Measurements from ENCODE around the gene ECI1. TPM values are rescaled to one million over a fixed set of nuclear protein-coding genes. Genes with fewer than 3 reads are reported as not detected.
A peak's percentile ranks its signal among the peaks of the same experiment; 100 is the strongest.

Gene ECI1
- total and polyA plus RNA-seq, 2 experiments from 2014 or later = 118 to 143 TPM

DNA sequence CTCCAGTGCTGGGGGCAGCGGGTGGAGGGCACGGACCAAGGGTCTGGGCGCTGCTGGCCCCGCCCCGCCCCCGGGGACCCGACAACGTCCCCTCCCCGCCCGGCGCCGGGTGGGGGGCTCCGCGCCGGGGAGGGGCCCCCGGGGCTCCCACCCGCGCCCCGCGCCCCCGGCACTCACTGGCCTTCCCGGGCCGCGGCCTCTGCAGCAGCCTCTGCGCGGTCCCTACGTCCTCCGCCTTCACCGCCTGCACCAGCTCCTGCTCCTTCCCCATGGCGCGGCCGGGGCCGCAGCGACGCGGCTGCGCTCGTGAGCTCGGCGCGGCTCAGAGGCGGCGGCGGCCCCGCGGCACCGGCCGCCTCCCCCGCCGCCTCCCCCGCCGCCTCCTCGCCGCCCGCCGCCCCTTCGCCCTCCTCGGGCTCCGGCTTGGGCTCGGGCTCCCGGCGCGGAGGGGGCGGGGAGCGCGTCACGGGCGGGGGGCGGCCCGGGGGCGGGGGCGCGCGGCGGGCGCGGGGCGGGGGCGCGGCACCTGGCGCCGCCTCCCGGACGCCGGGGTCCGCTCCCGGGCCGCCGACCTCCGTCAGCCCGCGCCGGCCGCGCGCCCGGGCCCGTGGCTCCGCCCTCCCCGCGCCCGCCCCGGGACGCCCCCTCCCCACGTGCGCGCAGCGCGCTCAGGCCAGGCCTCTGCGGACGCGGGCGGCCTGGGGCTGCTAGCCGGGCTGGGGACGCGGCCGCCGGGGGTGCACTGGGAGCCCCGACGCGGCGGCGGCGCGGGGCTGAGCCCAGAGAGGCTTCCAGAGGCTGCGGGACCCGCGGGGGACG, 55.0 kb downstream of the ECI1 start, which contains the start of gene CASKIN1:
CASKIN1 (minus strand) TSS at position 444 of the 819 bp plus-strand sequence; CDS start at position 271, 173 bp downstream.
- no peak within 1 kb of the TSS for H3K27ac ChIP-seq (ENCODE audit: low read depth)
- peak within 1 kb of the TSS; percentile 74 for H2AFZ ChIP-seq
- H3K9me2 ChIP-seq (ENCODE audit: insufficient read depth) = no peaks in the 10 kb centered on the region
- H3K4me3 Mint-ChIP-seq = peak within 1 kb of the TSS; percentile 70
- H3K9me3 Mint-ChIP-seq = no peaks in the 10 kb centered on the region
- peak within 1 kb of the TSS; percentile 92 for H3K4me2 ChIP-seq
- ATAC-seq = peak; percentile 11
- H3K36me3 ChIP-seq (ENCODE audit: insufficient read depth) = no peaks in the 10 kb centered on the region
- peak within 1 kb of the TSS; percentile 75 for H3K4me3 ChIP-seq
- peaks cover 31% of the 10 kb centered on the region for H3K27me3 Mint-ChIP-seq (ENCODE audit: insufficient read depth, low read depth, poor library complexity)
- H3F3A ChIP-seq (replicated peaks; ENCODE audit: low read depth) = 0 out of 2 replicates have a peak, but pooled peaks cover 2% of the 10 kb centered on the region
- no peaks in the 10 kb centered on the region; the same call in 1 of the 2 replicates for H3K4me1 ChIP-seq (ENCODE audit: insufficient read depth)
- DNase-seq (ENCODE audit: low spot score) = peak; percentile 69
- H4K20me1 ChIP-seq (replicated peaks; ENCODE audit: insufficient read depth) = no peaks in the 10 kb centered on the region
- peaks cover 45% of the 10 kb centered on the region for H3K27me3 ChIP-seq (ENCODE audit: insufficient read depth)
- no peak within 1 kb of the TSS for H3K27ac Mint-ChIP-seq
- no peaks in the 10 kb centered on the region for H3K79me2 ChIP-seq (replicated peaks; ENCODE audit: insufficient read depth)
- TF ChIP-seq POLR2AphosphoS5 (IDR thresholded peaks at IDR 0.05; ENCODE audit: low read depth) = no peak
- no peak for TF ChIP-seq ZNF331 (CRISPR knock-in tag; IDR thresholded peaks at IDR 0.05; ENCODE audit: low read depth)
- TF ChIP-seq, protein P1, sequence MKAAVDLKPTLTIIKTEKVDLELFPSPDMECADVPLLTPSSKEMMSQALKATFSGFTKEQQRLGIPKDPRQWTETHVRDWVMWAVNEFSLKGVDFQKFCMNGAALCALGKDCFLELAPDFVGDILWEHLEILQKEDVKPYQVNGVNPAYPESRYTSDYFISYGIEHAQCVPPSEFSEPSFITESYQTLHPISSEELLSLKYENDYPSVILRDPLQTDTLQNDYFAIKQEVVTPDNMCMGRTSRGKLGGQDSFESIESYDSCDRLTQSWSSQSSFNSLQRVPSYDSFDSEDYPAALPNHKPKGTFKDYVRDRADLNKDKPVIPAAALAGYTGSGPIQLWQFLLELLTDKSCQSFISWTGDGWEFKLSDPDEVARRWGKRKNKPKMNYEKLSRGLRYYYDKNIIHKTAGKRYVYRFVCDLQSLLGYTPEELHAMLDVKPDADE (IDR thresholded peaks at IDR 0.05) = no peak
- TF ChIP-seq EZH2 (IDR thresholded peaks at IDR 0.05; ENCODE audit: low read depth, unreplicated experiment) = no peak
- no peak for TF ChIP-seq NANOG (IDR thresholded peaks at IDR 0.05; ENCODE audit: borderline replicate concordance)
- TF ChIP-seq CREB1 (CRISPR knock-in tag; IDR thresholded peaks at IDR 0.05; ENCODE audit: low read depth) = no peak
- TF ChIP-seq, protein P2, sequence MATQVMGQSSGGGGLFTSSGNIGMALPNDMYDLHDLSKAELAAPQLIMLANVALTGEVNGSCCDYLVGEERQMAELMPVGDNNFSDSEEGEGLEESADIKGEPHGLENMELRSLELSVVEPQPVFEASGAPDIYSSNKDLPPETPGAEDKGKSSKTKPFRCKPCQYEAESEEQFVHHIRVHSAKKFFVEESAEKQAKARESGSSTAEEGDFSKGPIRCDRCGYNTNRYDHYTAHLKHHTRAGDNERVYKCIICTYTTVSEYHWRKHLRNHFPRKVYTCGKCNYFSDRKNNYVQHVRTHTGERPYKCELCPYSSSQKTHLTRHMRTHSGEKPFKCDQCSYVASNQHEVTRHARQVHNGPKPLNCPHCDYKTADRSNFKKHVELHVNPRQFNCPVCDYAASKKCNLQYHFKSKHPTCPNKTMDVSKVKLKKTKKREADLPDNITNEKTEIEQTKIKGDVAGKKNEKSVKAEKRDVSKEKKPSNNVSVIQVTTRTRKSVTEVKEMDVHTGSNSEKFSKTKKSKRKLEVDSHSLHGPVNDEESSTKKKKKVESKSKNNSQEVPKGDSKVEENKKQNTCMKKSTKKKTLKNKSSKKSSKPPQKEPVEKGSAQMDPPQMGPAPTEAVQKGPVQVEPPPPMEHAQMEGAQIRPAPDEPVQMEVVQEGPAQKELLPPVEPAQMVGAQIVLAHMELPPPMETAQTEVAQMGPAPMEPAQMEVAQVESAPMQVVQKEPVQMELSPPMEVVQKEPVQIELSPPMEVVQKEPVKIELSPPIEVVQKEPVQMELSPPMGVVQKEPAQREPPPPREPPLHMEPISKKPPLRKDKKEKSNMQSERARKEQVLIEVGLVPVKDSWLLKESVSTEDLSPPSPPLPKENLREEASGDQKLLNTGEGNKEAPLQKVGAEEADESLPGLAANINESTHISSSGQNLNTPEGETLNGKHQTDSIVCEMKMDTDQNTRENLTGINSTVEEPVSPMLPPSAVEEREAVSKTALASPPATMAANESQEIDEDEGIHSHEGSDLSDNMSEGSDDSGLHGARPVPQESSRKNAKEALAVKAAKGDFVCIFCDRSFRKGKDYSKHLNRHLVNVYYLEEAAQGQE (IDR thresholded peaks at IDR 0.05; ENCODE audit: unreplicated experiment) = no peak
- TF ChIP-seq, protein P3, sequence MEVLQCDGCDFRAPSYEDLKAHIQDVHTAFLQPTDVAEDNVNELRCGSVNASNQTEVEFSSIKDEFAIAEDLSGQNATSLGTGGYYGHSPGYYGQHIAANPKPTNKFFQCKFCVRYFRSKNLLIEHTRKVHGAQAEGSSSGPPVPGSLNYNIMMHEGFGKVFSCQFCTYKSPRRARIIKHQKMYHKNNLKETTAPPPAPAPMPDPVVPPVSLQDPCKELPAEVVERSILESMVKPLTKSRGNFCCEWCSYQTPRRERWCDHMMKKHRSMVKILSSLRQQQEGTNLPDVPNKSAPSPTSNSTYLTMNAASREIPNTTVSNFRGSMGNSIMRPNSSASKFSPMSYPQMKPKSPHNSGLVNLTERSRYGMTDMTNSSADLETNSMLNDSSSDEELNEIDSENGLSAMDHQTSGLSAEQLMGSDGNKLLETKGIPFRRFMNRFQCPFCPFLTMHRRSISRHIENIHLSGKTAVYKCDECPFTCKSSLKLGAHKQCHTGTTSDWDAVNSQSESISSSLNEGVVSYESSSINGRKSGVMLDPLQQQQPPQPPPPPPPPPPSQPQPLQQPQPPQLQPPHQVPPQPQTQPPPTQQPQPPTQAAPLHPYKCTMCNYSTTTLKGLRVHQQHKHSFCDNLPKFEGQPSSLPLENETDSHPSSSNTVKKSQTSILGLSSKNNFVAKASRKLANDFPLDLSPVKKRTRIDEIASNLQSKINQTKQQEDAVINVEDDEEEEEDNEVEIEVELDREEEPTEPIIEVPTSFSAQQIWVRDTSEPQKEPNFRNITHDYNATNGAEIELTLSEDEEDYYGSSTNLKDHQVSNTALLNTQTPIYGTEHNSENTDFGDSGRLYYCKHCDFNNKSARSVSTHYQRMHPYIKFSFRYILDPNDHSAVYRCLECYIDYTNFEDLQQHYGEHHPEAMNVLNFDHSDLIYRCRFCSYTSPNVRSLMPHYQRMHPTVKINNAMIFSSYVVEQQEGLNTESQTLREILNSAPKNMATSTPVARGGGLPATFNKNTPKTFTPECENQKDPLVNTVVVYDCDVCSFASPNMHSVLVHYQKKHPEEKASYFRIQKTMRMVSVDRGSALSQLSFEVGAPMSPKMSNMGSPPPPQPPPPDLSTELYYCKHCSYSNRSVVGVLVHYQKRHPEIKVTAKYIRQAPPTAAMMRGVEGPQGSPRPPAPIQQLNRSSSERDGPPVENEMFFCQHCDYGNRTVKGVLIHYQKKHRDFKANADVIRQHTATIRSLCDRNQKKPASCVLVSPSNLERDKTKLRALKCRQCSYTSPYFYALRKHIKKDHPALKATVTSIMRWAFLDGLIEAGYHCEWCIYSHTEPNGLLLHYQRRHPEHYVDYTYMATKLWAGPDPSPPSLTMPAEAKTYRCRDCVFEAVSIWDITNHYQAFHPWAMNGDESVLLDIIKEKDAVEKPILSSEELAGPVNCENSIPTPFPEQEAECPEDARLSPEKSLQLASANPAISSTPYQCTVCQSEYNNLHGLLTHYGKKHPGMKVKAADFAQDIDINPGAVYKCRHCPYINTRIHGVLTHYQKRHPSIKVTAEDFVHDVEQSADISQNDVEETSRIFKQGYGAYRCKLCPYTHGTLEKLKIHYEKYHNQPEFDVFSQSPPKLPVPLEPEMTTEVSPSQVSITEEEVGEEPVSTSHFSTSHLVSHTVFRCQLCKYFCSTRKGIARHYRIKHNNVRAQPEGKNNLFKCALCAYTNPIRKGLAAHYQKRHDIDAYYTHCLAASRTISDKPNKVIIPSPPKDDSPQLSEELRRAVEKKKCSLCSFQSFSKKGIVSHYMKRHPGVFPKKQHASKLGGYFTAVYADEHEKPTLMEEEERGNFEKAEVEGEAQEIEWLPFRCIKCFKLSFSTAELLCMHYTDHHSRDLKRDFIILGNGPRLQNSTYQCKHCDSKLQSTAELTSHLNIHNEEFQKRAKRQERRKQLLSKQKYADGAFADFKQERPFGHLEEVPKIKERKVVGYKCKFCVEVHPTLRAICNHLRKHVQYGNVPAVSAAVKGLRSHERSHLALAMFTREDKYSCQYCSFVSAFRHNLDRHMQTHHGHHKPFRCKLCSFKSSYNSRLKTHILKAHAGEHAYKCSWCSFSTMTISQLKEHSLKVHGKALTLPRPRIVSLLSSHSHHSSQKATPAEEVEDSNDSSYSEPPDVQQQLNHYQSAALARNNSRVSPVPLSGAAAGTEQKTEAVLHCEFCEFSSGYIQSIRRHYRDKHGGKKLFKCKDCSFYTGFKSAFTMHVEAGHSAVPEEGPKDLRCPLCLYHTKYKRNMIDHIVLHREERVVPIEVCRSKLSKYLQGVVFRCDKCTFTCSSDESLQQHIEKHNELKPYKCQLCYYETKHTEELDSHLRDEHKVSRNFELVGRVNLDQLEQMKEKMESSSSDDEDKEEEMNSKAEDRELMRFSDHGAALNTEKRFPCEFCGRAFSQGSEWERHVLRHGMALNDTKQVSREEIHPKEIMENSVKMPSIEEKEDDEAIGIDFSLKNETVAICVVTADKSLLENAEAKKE (CRISPR knock-in tag; IDR thresholded peaks at IDR 0.05) = no peak
- TF ChIP-seq EZH2phosphoT487 (IDR thresholded peaks at IDR 0.05; ENCODE audit: unreplicated experiment) = no peak
- TF ChIP-seq STAT1 (IDR thresholded peaks at IDR 0.05; ENCODE audit: unreplicated experiment) = no peak
- no peak for TF ChIP-seq JUNB (IDR thresholded peaks at IDR 0.05; ENCODE audit: unreplicated experiment)
- no peaks in the 10 kb centered on the region; the same call in 2 of the 3 replicates for H3K36me3 Mint-ChIP-seq (ENCODE audit: low read depth)
- no peaks in the 10 kb centered on the region for H3K4me1 Mint-ChIP-seq

Measured in GM23338 (cell line).